Left ventricle myocardium inferior (tissue), 1 donor: ENCODE results near the gene DTX3L. TPM values are rescaled to one million over a fixed set of nuclear protein-coding genes. Genes with fewer than 3 reads are reported as not detected.

Experiments
- DNase-seq: peaks from one replicate; pipeline ENCODE4 v3.0.0-alpha.2; 2020
- H3K27ac ChIP-seq: fragments of 200-600 bp; replicated peaks from 2 replicates; pipeline ENCODE4 v1.8.0; 2021
- H3K27me3 ChIP-seq: fragments of 200-600 bp; 2 replicates; pipeline ENCODE4 v1.8.0; 2021; ENCODE audit warnings: low read depth
- H3K36me3 ChIP-seq: fragments of 200-600 bp; 2 replicates; pipeline ENCODE4 v1.8.0; 2021
- H3K4me1 ChIP-seq: fragments of 200-600 bp; 2 replicates; pipeline ENCODE4 v1.8.0; 2021
- H3K4me3 ChIP-seq: fragments of 200-600 bp; 2 replicates; pipeline ENCODE4 v1.8.0; 2021; ENCODE audit warnings: mild to moderate bottlenecking, moderate library complexity
- H3K9me3 ChIP-seq: fragments of 200-600 bp; replicated peaks from 2 replicates; pipeline ENCODE4 v1.8.0; 2021
- CTCF ChIP-seq: fragments of 200-600 bp; IDR thresholded peaks from 2 replicates; pipeline ENCODE4 v1.8.0; 2021; ENCODE audit warnings: antibody characterized with exemption, mild to moderate bottlenecking, borderline replicate concordance
- intact Hi-C: fragments of 100-400 bp; cut with micrococcal nuclease; formaldehyde crosslinking; loops from one replicate; pipeline ENCODE4 v1.11.0; 2022
- total RNA-seq: library from RNA; stranded (reverse); fragmentation: NEBNext Ultra II Directional; extraction: Animal tissue kit (Norgen Biotek cat#: 25700); gene quantifications from one replicate; pipeline ENCODE4 v1.2.1, GENCODE V29; 2021
- donor health status: DM: no; HTN: yes; CAD: no; lungs with severe emphysema.

DTX3L gene
- total RNA-seq, 1 donor from 2014 or later: 13.6 TPM

- Histone ChIP-seq H3K4me3 (no peak overlapping the region), H3K27ac (no peak overlapping the region), H3K27me3 (no peaks in the 10 kb centered on the region), H3K36me3 (no peaks in the 10 kb centered on the region), H3K4me1 (no peaks in the 10 kb centered on the region), H3K9me3 (no peaks in the 10 kb centered on the region)
- DNase-seq: no peak
- intact Hi-C loops: no loop called here
- TF ChIP-seq CTCF: no peak
Measured at GRCh38 chr3:122602011-122602710, 38.0 kb downstream of the DTX3L start.

- no peaks in the 10 kb centered on the region for H3K4me1 ChIP-seq
- TF ChIP-seq CTCF: no peak
- H3K27me3 ChIP-seq: no peaks in the 10 kb centered on the region
- no peak overlapping the region for H3K4me3 ChIP-seq
- intact Hi-C loops: no loop called here
- H3K27ac ChIP-seq: no peak overlapping the region
- H3K9me3 ChIP-seq: no peaks in the 10 kb centered on the region
- no peaks in the 10 kb centered on the region for H3K36me3 ChIP-seq
- no peak for DNase-seq
Measured at GRCh38 chr3:122603056-122603455, 38.9 kb downstream of the DTX3L start.

DNA sequence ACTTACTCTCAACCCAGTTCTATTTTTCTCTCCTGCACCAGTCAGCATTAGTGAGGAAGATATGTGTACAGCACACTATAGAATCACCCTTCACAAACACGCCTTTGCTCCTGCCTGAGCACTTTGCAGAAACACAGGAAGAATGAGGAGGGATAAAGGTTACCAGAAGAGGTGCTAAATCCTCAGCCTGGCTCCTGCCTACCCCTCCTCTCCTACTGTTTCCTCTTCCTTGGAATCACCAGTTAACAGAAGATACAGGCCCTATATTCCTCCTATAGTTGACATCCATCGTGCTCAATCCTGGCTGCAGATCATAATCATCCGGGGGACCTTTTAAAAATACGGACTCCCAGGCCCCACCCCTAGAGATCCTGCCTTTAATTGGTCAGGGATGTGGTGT, 42.2 kb downstream of the DTX3L start:
- Histone ChIP-seq H3K27me3 (no peaks in the 10 kb centered on the region), H3K9me3 (no peaks in the 10 kb centered on the region), H3K36me3 (no peaks in the 10 kb centered on the region), H3K4me3 (no peak overlapping the region), H3K27ac (no peak overlapping the region), H3K4me1 (no peaks in the 10 kb centered on the region)
- no peak for DNase-seq
- intact Hi-C loops: no loop called here
- TF ChIP-seq CTCF: no peak

- intact Hi-C loops: no loop called here
- TF ChIP-seq CTCF: no peak
- H3K27me3 ChIP-seq: no peaks in the 10 kb centered on the region
- no peak overlapping the region for H3K4me3 ChIP-seq
- no peak overlapping the region for H3K27ac ChIP-seq
- H3K4me1 ChIP-seq: no peaks in the 10 kb centered on the region
- no peaks in the 10 kb centered on the region for H3K36me3 ChIP-seq
- no peak for DNase-seq
- no peaks in the 10 kb centered on the region for H3K9me3 ChIP-seq
Measured at GRCh38 chr3:122608916-122609315, 44.8 kb downstream of the DTX3L start.

DNA sequence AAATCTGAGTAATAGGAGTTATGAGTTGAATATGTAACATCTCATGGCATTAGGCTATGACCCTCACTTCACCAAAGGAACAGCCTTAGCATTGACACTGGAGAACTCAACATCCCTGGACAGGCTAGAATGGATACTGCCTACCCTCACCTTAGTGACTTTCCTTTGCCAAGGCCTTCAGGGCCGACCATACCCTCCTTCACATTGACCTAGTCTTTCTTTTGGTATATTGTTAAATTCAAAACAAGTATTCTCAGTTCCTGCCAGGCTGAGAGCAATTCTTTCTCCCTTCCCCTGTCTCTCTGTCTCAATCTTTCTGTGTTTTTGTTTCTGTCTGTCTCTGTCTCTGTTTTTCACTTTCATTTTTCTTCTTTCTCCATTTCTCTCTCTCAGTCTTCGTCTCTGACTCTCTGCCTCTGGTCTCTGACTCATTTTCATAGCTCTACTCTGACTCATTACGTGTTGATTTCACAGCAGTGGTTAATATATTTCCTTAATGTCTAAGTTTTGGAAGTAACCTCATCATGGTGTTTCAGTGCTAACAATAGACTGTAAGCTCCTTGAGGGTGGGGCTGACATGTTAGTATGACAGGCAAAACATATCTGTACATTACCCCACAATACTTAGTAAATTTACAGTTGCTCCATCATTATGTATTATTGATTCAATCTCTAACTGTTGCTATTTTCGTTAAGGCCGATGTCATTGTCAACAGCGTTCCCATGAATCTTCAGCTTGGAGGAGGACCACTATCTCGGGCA, 45.8 kb downstream of the DTX3L start:
- Histone ChIP-seq H3K27me3 (no peaks in the 10 kb centered on the region), H3K4me1 (no peaks in the 10 kb centered on the region), H3K9me3 (no peaks in the 10 kb centered on the region), H3K27ac (no peak overlapping the region), H3K4me3 (no peak overlapping the region), H3K36me3 (no peaks in the 10 kb centered on the region)
- intact Hi-C loops: no loop called here
- no peak for TF ChIP-seq CTCF
- DNase-seq: no peak
